GM21825 (cell line): ENCODE results near the gene SCAP.

ENCODE experiments used
- ATAC-seq: cut with Tn5 transposase; IDR thresholded peaks from one replicate; pipeline ENCODE4 v1.9.1; 2021; ENCODE audit warnings: mild to moderate bottlenecking, moderate library complexity; ENCODE audit not compliant: unreplicated experiment

Gene SCAP

DNA sequence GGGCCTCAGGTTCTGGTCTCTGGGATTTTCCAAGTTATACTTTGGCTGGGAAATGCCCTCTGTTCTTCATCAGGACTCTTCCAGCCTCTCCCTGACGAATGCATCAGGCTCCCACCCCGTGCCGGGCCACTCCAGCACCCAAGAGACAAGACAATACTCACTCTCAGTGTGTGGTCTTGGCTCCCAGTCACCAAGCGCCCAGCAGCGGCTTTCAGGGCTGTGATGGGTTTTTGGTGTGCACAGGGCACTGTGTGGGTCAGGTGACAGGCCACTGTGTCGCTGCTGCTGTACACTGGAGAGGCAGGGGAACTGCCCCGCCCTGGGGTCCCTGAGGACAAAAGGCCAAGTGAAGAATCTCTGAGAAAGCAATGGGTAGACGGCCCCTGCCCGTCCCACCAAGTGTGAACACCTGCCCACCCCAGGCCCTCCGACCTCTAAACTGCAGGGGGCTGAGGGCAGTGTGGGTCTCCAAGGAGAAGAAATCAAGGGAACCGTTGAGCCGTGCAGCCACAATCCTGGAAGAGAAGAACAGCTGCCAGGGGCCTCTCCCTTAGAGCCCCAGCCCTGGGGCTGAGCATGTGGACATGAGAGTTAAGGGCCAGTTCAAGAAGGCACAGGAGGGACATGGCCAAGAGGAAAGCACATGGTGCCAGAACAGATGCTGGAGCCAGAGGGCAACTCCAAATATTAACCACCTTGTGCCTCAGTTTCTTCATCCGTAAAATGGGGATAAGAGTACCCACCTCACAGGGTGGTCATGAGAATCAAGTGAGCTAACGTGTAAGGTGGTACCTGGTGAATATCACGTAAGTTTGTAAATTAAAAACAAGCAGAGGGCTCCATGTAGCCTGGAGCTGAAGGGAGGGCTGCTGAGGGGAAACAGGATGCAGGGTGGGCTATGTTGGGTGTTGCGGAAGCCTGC, 60.8 kb downstream of the SCAP start:
- no peak for ATAC-seq

DNA sequence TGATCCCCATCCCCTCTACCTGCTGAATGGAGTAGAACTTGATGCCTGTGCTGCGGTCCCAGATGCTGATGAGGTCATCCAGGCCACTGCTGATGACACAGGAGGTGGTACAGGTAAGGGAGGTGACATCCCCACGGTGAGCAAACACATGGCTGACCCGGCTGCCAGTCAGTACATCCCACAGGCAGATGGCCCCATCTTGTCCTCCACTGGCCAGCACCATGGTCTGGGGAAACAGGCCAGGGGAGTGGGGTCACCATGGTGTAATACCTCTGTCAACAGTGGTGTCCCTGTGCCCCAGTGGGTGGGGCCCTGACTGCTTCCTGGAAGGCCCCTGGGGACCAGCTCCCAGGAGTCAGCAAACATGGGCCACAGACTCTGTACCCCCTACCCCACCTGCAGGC, 61.6 kb downstream of the SCAP start:
- ATAC-seq, result no peak

DNA sequence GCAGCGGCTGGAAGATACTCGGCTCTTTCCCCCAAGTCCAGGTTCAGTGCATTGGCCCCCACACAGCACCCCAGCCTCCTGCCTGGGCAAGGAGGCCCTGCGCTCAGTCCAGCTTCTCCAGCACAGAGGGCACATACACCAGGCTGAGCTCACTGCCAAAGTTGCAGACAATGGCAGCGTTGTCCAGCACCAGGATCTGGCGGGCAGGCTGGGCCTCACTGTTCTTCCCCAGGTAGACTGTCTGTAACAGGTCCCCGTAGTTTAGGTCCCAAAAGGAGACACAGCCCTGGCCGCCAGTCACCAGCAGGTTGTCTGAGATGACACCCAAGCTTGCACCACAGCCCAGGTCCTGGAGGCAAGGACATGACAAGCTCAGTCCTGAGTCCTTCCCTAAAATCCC, 62.0 kb downstream of the SCAP start:
- no peak for ATAC-seq

DNA sequence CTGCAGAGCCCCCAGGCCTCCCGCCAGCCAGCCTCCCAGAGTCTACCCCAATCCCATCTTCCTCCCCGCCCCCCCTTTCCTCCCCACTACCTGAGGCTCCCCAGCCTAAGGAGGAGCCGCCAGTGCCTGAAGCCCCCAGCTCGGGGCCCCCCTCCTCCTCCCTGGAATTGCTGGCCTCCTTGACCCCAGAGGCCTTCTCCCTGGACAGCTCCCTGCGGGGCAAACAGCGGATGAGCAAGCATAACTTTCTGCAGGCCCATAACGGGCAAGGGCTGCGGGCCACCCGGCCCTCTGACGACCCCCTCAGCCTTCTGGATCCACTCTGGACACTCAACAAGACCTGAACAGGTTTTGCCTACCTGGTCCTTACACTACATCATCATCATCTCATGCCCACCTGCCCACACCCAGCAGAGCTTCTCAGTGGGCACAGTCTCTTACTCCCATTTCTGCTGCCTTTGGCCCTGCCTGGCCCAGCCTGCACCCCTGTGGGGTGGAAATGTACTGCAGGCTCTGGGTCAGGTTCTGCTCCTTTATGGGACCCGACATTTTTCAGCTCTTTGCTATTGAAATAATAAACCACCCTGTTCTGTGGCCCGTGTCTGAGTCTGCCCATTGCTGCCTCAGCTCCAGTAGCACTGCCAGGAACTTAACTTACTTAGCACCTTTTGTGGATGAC, 62.8 kb downstream of the SCAP start:
- no peak for ATAC-seq

DNA sequence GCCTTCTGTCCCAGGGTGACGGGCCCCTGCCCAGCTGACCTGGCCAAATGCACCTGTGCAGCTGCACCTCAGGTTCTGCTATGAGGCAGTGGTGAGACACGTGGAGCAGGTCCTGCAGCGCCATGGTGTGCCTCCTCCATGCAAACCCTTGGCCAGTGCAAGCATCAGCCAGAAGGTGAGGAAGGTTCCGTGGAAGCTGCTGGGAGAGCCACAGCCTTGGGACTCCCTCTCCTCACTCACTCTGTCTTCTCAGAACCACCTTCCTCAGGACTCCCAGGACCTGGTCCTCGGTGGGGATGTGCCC, 63.3 kb downstream of the SCAP start:
- ATAC-seq, result no peak

DNA sequence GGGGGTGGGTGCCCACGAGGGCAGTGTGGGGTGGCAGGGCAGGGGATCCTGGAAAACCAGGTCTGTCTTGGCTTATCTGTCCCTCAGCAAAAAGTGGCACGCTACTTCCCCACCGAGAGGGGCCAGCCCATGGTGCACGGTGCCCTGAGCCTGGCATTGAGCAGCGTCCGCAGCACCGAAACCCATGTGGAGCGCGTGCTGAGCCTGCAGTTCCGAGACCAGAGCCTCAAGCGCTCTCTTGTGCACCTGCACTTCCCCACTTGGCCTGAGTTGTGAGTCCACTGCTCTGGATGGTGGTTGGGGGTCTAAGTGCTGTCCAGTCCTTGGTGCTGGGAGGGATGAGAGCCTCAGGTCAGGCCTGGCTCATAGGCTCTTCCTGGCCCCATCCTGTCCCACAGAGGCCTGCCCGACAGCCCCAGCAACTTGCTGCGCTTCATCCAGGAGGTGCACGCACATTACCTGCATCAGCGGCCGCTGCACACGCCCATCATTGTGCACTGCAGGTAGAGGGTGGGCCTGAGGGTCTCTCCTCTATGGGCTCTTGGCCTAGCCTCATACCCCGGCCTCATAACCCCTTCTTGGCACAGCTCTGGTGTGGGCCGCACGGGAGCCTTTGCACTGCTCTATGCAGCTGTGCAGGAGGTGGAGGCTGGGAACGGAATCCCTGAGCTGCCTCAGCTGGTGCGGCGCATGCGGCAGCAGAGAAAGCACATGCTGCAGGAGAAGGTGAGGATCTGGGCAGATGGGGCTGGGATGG, 63.9 kb downstream of the SCAP start:
- no peak for ATAC-seq

DNA sequence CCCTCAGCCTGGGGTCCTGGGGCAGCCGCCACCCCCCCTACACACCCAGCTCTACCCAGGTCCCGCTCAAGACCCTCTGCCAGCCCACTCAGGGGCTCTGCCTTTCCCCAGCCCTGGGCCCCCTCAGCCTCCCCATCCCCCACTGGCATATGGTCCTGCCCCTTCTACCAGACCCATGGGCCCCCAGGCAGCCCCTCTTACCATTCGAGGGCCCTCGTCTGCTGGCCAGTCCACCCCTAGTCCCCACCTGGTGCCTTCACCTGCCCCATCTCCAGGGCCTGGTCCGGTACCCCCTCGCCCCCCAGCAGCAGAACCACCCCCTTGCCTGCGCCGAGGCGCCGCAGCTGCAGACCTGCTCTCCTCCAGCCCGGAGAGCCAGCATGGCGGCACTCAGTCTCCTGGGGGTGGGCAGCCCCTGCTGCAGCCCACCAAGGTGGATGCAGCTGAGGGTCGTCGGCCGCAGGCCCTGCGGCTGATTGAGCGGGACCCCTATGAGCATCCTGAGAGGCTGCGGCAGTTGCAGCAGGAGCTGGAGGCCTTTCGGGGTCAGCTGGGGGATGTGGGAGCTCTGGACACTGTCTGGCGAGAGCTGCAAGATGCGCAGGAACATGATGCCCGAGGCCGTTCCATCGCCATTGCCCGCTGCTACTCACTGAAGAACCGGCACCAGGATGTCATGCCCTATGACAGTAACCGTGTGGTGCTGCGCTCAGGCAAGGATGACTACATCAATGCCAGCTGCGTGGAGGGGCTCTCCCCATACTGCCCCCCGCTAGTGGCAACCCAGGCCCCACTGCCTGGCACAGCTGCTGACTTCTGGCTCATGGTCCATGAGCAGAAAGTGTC, 64.7 kb downstream of the SCAP start:
- ATAC-seq, result no peak

DNA sequence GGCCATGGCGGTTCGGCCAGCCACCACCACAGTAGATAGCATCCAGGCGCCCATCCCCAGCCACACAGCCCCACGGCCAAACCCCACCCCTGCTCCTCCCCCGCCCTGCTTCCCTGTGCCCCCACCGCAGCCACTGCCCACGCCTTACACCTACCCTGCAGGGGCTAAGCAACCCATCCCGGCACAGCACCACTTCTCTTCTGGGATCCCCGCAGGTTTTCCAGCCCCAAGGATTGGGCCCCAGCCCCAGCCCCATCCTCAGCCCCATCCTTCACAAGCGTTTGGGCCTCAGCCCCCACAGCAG, 65.4 kb downstream of the SCAP start:
- no peak for ATAC-seq

DNA sequence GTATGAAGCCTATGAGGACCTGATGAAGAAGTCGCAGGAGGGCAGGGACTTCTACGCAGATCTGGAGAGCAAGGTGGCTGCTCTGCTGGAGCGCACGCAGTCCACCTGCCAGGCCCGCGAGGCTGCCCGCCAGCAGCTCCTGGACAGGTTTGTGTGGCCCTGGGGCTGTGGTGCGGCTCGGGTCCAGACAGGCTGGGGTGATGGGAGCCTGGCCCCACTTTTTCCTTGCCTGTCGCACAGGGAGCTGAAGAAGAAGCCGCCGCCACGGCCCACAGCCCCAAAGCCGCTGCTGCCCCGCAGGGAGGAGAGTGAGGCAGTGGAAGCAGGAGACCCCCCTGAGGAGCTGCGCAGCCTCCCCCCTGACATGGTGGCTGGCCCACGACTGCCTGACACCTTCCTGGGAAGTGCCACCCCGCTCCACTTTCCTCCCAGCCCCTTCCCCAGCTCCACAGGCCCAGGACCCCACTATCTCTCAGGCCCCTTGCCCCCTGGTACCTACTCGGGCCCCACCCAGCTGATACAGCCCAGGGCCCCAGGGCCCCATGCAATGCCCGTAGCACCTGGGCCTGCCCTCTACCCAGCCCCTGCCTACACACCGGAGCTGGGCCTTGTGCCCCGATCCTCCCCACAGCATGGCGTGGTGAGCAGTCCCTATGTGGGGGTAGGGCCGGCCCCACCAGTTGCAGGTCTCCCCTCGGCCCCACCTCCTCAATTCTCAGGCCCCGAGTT, 65.9 kb downstream of the SCAP start:
- ATAC-seq, result no peak

DNA sequence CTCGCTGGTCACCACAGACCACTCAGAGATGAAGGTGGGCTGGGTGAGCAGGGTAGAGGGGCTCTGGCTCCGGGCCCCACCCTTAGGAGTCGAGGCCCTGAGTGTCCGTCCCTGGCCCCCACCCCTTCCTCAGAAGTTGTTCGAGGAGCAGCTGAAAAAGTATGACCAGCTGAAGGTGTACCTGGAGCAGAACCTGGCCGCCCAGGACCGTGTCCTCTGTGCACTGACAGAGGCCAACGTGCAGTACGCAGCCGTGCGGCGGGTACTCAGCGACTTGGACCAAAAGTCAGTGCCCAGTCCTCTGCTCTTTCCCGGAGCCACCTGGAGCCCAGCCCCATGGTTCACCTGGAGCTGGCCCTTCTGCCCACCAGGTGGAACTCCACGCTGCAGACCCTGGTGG, 66.5 kb downstream of the SCAP start:
- ATAC-seq, result no peak

DNA sequence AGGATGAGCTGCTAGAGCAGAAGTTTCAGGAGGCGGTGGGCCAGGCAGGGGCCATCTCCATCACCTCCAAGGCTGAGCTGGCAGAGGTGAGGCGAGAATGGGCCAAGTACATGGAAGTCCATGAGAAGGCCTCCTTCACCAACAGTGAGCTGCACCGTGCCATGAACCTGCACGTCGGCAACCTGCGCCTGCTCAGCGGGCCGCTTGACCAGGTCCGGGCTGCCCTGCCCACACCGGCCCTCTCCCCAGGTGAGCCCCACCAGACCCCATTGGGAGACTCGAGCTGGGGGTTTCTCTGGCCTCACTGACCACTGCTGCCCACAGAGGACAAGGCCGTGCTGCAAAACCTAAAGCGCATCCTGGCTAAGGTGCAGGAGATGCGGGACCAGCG, 66.9 kb downstream of the SCAP start:
- no peak for ATAC-seq

DNA sequence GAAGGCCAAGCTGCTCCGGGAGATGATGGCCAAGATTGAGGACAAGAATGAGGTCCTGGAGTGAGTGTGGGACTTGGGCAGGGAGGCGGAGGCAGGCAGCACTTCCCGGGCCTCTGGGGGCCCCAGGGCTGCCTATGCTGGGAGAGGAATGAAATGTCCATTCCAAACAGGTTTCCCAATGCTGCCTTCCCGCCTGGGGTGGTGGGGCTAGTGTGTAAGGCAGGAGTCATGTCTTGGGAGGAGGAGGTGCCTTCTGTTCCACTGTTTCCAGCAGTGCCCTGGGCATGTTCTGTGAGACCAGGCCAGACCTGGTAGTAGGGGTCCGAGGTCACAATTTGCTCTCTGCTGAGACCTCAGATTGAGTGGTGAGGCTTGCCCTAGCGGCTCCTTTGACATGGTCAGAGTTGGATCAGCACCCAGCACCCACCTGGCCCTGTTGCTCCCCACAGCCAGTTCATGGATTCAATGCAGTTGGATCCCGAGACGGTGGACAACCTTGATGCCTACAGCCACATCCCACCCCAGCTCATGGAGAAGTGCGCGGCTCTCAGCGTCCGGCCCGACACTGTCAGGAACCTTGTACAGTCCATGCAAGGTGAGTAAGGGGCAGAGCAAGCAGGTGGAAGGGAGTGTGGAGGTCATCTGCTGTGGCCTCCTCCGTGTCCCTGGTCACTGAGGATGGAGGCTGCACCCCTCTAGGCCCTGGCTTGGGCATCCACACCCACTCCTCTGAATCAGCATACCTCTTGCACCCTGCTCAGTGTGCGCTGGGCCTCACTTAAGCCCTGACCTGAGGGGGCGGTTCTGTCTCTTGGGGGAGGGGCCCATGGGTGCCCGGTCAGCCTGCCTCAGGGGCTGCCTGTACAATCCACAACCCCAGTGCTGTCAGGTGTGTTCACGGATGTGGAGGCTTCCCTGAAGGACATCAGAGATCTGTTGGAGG, 67.6 kb downstream of the SCAP start:
- no peak for ATAC-seq

DNA sequence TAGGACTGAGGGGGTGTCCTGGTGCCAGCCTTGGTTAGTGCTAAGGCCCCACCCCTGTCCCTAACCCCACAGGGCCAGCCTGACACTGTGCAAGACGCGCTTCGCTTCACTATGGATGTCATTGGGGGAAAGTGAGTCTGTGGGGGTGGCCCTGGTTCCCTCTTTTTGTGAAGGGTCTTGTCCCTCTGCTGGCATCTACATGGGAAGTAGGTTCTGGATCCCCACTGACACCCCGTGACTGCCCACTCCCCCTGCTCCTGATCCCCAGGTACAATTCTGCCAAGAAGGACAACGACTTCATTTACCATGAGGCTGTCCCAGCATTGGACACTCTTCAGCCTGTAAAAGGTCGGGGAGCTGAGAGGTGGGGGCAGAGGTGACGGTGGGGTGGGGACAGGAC, 68.5 kb downstream of the SCAP start:
- no peak for ATAC-seq

DNA sequence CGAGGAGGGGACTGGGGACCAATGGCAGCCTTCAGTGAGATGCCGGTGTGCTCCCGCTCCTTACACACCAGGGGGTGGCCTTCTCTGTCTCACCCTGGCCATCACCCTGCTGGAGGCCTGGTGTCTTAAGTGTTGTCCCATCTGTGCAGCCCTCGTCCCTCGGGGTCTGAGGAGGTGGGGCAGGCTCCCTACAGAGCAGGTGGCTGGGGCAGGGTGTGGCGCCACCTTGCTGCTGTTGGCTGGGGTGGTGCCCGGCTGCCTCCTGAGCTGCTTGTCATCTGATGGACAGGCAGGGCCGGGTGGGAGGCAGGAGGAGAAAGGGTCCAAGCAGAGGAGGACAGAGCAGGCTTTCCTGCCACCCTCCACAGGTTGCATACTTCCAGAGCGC, 69.0 kb downstream of the SCAP start:
- ATAC-seq, result no peak

DNA sequence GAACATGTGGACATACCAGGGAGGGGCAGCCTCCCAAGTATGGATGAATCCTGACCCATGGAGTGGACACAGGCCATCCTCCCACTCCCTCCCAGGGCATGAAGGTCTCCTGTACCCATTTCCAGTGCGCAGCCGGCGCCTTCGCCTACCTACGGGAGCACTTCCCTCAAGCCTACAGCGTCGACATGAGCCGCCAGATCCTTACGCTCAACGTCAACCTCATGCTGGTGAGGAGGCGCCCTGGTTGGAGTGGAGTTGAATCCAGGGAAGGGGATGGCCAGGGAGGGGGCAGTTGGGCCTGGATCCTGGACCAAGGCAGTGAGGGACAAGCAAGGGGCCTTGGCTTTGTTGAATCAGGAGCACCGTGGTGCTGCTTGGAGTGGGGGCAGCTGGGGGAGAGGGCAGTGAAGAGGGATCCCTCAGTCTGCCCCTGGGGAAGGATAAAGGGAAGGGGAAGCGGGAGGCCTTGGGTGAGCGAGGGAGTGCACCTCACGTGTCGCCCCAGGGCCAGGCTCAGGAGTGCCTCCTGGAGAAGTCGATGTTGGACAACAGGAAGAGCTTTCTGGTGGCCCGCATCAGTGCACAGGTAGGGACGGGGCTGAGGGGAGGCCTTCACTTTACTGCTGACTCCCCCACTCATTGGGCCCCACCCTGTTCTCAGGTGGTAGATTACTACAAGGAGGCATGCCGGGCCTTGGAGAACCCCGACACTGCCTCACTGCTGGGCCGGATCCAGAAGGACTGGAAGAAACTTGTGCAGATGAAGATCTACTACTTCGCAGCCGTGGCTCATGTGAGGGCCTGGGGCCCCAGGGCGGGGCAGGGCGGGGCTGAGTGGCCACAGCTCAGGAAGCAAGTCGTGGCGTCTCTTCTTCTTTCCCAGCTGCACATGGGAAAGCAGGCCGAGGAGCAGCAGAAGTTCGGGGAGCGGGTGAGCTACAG, 69.7 kb downstream of the SCAP start:
- no peak for ATAC-seq

DNA sequence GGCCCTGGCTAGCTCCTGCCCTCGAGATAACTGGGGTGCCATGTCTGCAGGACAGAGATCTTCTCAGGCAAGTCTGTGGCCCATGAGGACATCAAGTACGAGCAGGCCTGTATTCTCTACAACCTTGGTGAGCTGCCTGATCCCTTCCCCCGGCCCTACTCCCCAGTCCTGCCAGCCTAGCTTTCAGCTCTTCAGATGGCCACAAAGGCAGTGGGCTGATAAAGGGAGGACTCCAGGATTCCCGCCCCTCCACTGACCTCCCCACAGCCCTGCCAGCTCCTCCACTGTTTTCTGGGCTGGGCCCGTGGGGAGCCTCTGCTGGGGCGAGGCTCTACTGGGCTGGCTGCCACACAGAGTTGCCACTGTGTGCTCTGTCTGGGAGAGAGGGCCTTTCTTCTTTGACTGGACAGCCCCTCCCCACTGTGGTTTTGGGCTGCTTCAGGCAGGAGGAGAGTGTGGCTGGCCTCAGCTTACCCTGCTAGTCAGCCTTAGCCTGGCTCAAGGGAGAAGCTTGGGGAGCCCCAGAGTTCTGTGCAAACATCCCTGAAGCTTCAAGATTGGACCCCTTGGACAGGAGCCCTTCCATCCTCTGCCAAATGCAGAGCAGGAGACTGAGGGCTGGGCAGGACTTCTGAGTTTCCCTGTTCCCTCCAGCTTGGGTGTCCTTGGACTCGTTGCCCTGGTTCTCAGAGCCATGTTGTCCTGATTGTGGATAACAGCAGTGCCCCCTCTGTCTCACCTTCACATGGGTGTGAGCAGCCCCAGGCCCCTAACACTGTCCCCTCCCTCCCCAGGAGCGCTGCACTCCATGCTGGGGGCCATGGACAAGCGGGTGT, 70.6 kb downstream of the SCAP start:
- no peak for ATAC-seq

DNA sequence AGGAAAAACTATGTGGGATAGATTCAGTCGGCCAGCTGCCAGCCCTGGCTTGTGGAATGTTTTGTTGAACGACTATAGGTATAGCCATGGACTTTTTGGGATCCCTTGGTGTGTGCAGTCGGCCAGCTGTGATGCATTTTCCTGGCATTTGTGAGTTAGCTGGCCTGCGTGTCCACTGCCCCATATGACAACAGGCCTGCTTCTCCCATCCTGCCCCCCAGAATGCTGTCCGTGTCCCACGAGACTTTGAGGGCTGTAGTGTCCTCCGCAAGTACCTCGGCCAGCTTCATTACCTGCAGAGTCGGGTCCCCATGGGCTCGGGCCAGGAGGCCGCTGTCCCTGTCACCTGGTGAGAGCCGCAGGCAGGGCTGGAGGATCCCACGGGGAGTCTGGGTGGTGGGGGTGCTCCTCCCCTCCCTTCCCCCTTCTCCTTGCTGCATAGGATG, 71.3 kb downstream of the SCAP start:
- ATAC-seq, result no peak
